Measurements from ENCODE around the gene TH.

TH gene

GRCh38 chr11:2123628-2123960 lies 48.0 kb downstream of the TH start:
- TF ChIP-seq, protein P1, sequence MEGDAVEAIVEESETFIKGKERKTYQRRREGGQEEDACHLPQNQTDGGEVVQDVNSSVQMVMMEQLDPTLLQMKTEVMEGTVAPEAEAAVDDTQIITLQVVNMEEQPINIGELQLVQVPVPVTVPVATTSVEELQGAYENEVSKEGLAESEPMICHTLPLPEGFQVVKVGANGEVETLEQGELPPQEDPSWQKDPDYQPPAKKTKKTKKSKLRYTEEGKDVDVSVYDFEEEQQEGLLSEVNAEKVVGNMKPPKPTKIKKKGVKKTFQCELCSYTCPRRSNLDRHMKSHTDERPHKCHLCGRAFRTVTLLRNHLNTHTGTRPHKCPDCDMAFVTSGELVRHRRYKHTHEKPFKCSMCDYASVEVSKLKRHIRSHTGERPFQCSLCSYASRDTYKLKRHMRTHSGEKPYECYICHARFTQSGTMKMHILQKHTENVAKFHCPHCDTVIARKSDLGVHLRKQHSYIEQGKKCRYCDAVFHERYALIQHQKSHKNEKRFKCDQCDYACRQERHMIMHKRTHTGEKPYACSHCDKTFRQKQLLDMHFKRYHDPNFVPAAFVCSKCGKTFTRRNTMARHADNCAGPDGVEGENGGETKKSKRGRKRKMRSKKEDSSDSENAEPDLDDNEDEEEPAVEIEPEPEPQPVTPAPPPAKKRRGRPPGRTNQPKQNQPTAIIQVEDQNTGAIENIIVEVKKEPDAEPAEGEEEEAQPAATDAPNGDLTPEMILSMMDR (IDR thresholded peaks at IDR 0.05; ENCODE audit: low read depth, low read length), result no peak
- no peak overlapping the region for H3K4me3 ChIP-seq (ENCODE audit: low read depth, low read length)

DNA sequence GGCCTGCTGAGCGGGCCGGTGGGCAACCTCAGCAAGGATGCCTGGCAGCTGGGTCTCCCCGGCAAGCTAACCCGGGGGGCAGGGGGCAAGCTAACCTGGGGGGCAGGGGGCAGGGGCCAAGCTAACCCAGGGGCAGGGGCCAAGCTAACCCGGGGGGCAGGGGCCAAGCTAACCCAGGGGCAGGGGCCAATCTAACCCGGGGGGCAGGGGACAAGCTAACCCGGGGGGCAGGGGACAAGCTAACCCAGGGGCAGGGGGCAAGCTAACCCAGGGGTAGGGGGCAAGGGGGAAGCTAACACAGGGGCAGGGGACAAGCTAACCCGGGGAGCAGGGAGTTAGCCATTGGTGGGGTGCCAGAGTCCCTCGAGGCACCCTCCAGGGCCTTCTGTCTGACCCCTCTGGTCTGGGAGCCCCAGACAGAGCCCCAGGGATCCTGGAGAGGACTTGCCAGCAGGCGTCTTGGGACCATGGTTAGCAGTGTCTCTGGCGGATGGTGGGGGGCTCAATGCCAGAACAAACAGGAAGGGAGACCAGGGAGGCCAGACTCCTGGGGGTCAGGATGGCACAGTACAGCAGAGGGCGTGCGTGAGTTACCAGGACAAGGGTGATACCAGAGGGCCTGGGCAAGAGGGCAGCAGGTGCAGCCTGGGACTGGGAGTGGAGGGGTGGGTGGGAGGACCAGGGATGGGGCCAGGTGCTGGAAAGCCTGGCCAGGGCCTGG lies 48.5 kb downstream of the TH start:
- H3K4me3 ChIP-seq (ENCODE audit: low read depth, low read length), result no peak overlapping the region
- TF ChIP-seq, protein P1 (IDR thresholded peaks at IDR 0.05; ENCODE audit: low read depth, low read length), result no peak

DNA sequence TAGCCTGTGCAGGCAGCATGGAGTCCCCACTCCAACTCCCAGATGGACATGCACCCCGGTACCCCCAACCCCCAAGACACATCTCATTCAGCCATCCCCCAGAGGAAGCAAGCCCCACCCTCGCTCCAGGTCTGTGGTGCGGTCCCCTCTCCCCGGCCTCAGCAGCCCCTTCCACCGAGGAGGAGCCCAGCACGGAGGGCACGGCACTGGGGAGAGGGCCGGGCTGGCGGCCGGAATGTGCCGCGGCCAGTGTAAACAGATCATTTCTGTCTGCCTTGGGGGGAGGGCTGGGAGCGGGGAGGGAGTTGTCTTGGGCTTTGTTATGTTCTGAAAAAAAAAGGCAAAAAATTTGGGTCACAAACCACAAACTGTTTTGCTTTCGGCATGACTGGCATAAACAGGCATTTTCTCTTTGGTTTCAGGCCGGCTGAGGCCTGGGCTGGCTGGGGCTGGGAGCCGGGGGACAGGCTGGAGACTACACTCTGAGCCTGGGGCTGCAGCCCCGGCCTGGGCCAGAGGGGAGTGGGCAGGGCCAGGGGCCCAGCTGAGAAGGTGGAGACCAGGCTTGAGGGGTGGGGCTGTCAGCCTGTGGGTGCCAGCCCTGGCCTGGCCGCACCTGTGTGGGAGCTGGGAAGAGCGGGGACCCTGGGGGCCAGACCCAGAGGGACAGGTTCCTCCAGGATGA lies 49.3 kb downstream of the TH start:
- TF ChIP-seq, protein P1 (IDR thresholded peaks at IDR 0.05; ENCODE audit: low read depth, low read length), result no peak
- 0 out of 2 replicates have a peak overlapping the region, but pooled peaks have one; percentile 8 for H3K4me3 ChIP-seq (ENCODE audit: low read depth, low read length)

GRCh38 chr11:2121227-2122130 lies 50.1 kb downstream of the TH start:
- no peak overlapping the region for H3K4me3 ChIP-seq (ENCODE audit: low read depth, low read length)
- TF ChIP-seq, protein P1 (IDR thresholded peaks at IDR 0.05; ENCODE audit: low read depth, low read length), result no peak

GRCh38 chr11:2120359-2121100 lies 51.1 kb downstream of the TH start:
- no peak overlapping the region for H3K4me3 ChIP-seq (ENCODE audit: low read depth, low read length)
- TF ChIP-seq, protein P1 (IDR thresholded peaks at IDR 0.05; ENCODE audit: low read depth, low read length), result no peak

- TF ChIP-seq, protein P1 (IDR thresholded peaks at IDR 0.05; ENCODE audit: low read depth, low read length), result no peak
- no peak overlapping the region for H3K4me3 ChIP-seq (ENCODE audit: low read depth, low read length)
Measured at GRCh38 chr11:2118677-2119076, 52.9 kb downstream of the TH start.
